HepG2 (cell line): ENCODE results near the gene MS4A10. TPM values are rescaled to one million over a fixed set of nuclear protein-coding genes. Genes with fewer than 3 reads are reported as not detected.

Experiments
- ATAC-seq: fragments of 200-7000 bp; cut with Tn5 transposase; 3 replicates; pipeline ENCODE4 v1.9.1; 2020; ENCODE audit warnings: mild to moderate bottlenecking, moderate library complexity
- BruUV-seq: library from RNA; stranded (reverse); fragments of 400-500 nt; replicated peaks from 2 replicates; lab custom pipeline; 2021; lab: Mats Ljungman, UMichigan
- CTCF ChIA-PET: fragments of 300-600 bp; formaldehyde crosslinking; extraction: SDS; loops from one replicate; lab custom pipeline; 2021; ENCODE audit warnings: low total read pairs, inconsistent platforms, low intra/inter-chr PET ratio; lab: Yijun Ruan, JAX
- POLR2A ChIA-PET: fragments of 350-600 bp; sonication (Branson Sonifier 250); formaldehyde crosslinking; loops from one replicate; lab custom pipeline; 2020; ENCODE audit warnings: antibody characterized with exemption, inconsistent platforms; lab: Yijun Ruan, JAX
- DNase-seq: peaks from one replicate; pipeline ENCODE4 v3.0.0-alpha.2; 2015; ENCODE audit warnings: low spot score
- FAIRE-seq: peaks from 3 replicates; lab custom pipeline; 2011; peaks lifted over from hg19 to GRCh38; lab: Jason Lieb, UNC
- H2AFZ ChIP-seq: one replicate; pipeline ENCODE4 v1.6.1; 2011; ENCODE audit warnings: low read length, inconsistent platforms
- H3K27ac ChIP-seq: fragments of 300-600 bp; 3 replicates; pipeline ENCODE4 v1.8.0; 2011; ENCODE audit warnings: mixed run types, mild to moderate bottlenecking, mixed read lengths, low read length, inconsistent platforms; ENCODE audit not compliant: insufficient read depth; ENCODE audit errors: extremely low read length
- H3K27me3 ChIP-seq, 2 experiments: fragments of 200-600 bp in 1 of 2; 2 replicates in 1 of 2; 3 replicates in 1 of 2; pipeline versions ENCODE4 v1.6.0 to v1.8.0; 2011; ENCODE audit warnings: low read length in 2 of 2, mild to moderate bottlenecking in 2 of 2, moderate library complexity in 2 of 2, inconsistent platforms in 1 of 2; ENCODE audit not compliant: insufficient read depth in 2 of 2, control insufficient read depth in 1 of 2
- H3K36me3 ChIP-seq, 2 experiments: fragments of 200-600 bp in 1 of 2; replicated peaks in 1 of 2; 2 replicates in 1 of 2; 3 replicates in 1 of 2; pipeline versions ENCODE4 v1.5.1 to v1.8.0; 2011; ENCODE audit warnings: low read length in 2 of 2, inconsistent platforms in 1 of 2; ENCODE audit not compliant: insufficient read depth in 2 of 2, control insufficient read depth in 1 of 2
- H3K4me1 ChIP-seq: 2 replicates; pipeline ENCODE4 v1.5.1; 2012; ENCODE audit warnings: low read length, inconsistent platforms; ENCODE audit not compliant: insufficient read depth
- H3K4me2 ChIP-seq: 2 replicates; pipeline ENCODE4 v1.6.0; 2011; ENCODE audit warnings: low read depth, low read length, inconsistent platforms
- H3K4me3 ChIP-seq, 3 experiments: fragments of 200-600 bp in 1 of 3; sonication (generic), shearing (Covaris generic) in 1 of 3; replicated peaks in 1 of 3; 2 replicates each; pipeline ENCODE4 v1.5.1; 2011 to 2016; ENCODE audit warnings: low read length in 3 of 3, inconsistent platforms in 2 of 3, low read depth in 2 of 3, mild to moderate bottlenecking in 2 of 3, control low read depth in 1 of 3, mixed read lengths in 1 of 3; ENCODE audit not compliant: insufficient read depth in 1 of 3
- H3K79me2 ChIP-seq: one replicate; pipeline ENCODE4 v1.6.1; 2011; ENCODE audit warnings: low read length, inconsistent platforms; ENCODE audit not compliant: insufficient read depth
- H3K9ac ChIP-seq: 2 replicates; pipeline ENCODE4 v1.6.0; 2011; ENCODE audit warnings: mild to moderate bottlenecking, low read depth, low read length, inconsistent platforms; ENCODE audit not compliant: insufficient read depth
- H3K9me3 ChIP-seq: 2 replicates; pipeline ENCODE4 v1.5.1; 2012; ENCODE audit warnings: mild to moderate bottlenecking, low read length
- H4K20me1 ChIP-seq: 2 replicates; pipeline ENCODE4 v1.6.0; 2011; ENCODE audit warnings: inconsistent platforms, mild to moderate bottlenecking, low read length, moderate library complexity; ENCODE audit not compliant: insufficient read depth
- AGO1 ChIP-seq: fragments of 200-400 bp; formaldehyde crosslinking; IDR thresholded peaks from 2 replicates; pipeline ENCODE4 v1.6.1; 2017; ENCODE audit warnings: mild to moderate bottlenecking, low read depth, low read length, moderate library complexity; ENCODE audit not compliant: poor library complexity, severe bottlenecking
- AGO2 ChIP-seq: fragments of 200-400 bp; formaldehyde crosslinking; optimal IDR thresholded peaks from 2 replicates; pipeline ENCODE3; 2017; ENCODE audit warnings: mild to moderate bottlenecking, low read depth, low read length, moderate library complexity
- BRCA1 ChIP-seq: sonication (generic); formaldehyde crosslinking; IDR thresholded peaks from 2 replicates; pipeline ENCODE4 v1.4.0; 2020; ENCODE audit warnings: missing genetic modification reagents
- ELF4 ChIP-seq: sonication (generic); formaldehyde crosslinking; IDR thresholded peaks from 2 replicates; pipeline ENCODE4 v1.5.0; 2020; ENCODE audit warnings: missing genetic modification reagents, mild to moderate bottlenecking, moderate library complexity, borderline replicate concordance
- NFE2L1 ChIP-seq: sonication (generic); formaldehyde crosslinking; IDR thresholded peaks from 2 replicates; pipeline ENCODE4 v1.4.0; 2020; ENCODE audit warnings: missing genetic modification reagents, mild to moderate bottlenecking, borderline replicate concordance
- ZNF589 ChIP-seq: sonication (generic); formaldehyde crosslinking; conservative IDR thresholded peaks from 2 replicates; pipeline ENCODE4 v1.8.0; 2022; ENCODE audit warnings: mild to moderate bottlenecking, moderate library complexity, missing genetic modification reagents
- WGBS: methylation state at CpG from one replicate; pipeline ENCODE4 v1.1.6; 2017; ENCODE audit warnings: low lambda C conversion rate; 5-methylcytosine and 5-hydroxymethylcytosine counted together
- in situ Hi-C: cut with HindIII; loops from 2 replicates; pipeline ENCODE4 v1.10.0; 2017; ENCODE audit warnings: low pct_unique_long_range_greater_than_20kb; ENCODE audit not compliant: extremely low pct_ligation_motif_present
- intact Hi-C: fragments of 100-400 bp; cut with micrococcal nuclease; formaldehyde crosslinking; loops from one replicate; pipeline ENCODE4 v1.10.0; 2022; ENCODE audit not compliant: unreplicated experiment
- polyA plus RNA-seq, 8 experiments: library from polyadenylated mRNA; depleted of rRNA in 3 of 8; stranded (reverse) in 7 of 8; unstranded in 1 of 8; fragments of >200 nt; fragmentation: Illumina TruSeq in 4 of 8; extraction: Trizol in 4 of 8; gene quantifications; 2 replicates each; pipeline versions ENCODE4 v1.2.1 to v1.2.3, GENCODE V29; 2011 to 2016; ENCODE audit warnings: low read depth in 4 of 8, missing spikeins in 1 of 8, mixed read lengths in 1 of 8; ENCODE audit not compliant: insufficient read depth in 1 of 8
- total RNA-seq, 5 experiments: library from RNA; depleted of rRNA; stranded (reverse); fragments of >200 nt; fragmentation: Illumina TruSeq; extraction: Trizol; gene quantifications; 2 replicates each; pipeline ENCODE4 v1.2.3, GENCODE V29; 2016; ENCODE audit warnings: low read depth in 1 of 5
- TF ChIP-seq, protein P1 (sequence below): sonication (generic); formaldehyde crosslinking; IDR thresholded peaks from 2 replicates; pipeline ENCODE4 v1.8.0; 2022; ENCODE audit warnings: missing genetic modification reagents, mild to moderate bottlenecking, moderate library complexity, borderline replicate concordance

Gene MS4A10
- total and polyA plus RNA-seq, 2 of the 13 experiments (the other 11 are each of a cell fraction or from before 2014, with no cell fraction given), result not detected

DNA sequence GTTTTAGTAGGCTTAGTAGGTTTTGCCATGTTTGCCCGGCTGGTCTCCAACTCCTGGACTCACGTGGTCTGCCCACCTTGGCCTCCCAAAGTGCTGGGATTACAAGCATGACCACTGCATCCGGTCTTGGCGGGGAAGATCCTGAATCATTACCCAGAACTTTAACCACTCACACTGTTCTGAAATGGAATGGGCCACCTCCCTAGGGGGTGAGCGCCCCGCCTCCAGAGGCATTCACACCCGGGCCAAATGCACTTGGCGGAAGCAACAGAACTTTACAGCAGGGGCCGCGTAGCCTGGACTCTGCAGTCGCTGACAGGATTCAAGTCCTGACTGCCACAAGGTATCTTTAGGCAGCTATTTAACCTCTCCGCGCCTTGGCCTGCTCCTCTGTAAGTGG, 62.1 kb downstream of the MS4A10 start (continued):
- TF ChIP-seq AGO1 (no peak), ELF4 (CRISPR knock-in tag) (no peak), NFE2L1 (CRISPR knock-in tag) (no peak), ZNF589 (no peak)
- TF ChIP-seq, protein P1, sequence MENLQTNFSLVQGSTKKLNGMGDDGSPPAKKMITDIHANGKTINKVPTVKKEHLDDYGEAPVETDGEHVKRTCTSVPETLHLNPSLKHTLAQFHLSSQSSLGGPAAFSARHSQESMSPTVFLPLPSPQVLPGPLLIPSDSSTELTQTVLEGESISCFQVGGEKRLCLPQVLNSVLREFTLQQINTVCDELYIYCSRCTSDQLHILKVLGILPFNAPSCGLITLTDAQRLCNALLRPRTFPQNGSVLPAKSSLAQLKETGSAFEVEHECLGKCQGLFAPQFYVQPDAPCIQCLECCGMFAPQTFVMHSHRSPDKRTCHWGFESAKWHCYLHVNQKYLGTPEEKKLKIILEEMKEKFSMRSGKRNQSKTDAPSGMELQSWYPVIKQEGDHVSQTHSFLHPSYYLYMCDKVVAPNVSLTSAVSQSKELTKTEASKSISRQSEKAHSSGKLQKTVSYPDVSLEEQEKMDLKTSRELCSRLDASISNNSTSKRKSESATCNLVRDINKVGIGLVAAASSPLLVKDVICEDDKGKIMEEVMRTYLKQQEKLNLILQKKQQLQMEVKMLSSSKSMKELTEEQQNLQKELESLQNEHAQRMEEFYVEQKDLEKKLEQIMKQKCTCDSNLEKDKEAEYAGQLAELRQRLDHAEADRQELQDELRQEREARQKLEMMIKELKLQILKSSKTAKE, result no peak

DNA sequence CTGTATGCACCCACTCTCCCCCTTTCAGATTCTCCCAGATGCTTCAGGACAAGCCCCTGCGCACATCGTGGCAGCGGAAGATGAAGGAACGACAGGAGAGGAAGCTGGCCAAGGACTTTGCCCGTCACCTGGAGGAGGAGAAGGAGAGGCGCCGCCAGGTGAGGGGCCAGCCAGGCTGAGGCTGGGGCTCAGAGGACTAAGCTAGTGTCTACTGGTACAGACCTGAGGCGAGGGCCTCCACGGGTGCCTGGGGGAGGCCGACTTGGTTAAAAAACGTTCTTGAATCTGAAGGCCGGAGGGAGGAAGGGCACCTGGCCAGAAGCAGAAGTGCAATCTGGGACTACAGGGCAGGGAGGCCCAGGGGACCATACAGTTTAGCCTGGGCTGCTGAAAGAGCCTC, 62.8 kb downstream of the MS4A10 start:
- ATAC-seq, result no peak
- Histone ChIP-seq H3K9ac (no peak overlapping the region), H3K36me3 (peaks cover 29 to 54% of the 10 kb centered on the region in 2 experiments), H2AFZ (no peak overlapping the region), H3K9me3 (no peaks in the 10 kb centered on the region), H3K4me3 (no peak overlapping the region), H3K27ac (no peak overlapping the region), H3K27me3 (no peaks in the 10 kb centered on the region; a peak in 1 of 5 replicates), H4K20me1 (peaks cover 13% of the 10 kb centered on the region; the same call in 1 of the 2 replicates), H3K79me2 (peaks cover 41% of the 10 kb centered on the region), H3K4me1 (peaks cover 32% of the 10 kb centered on the region), H3K4me2 (no peak overlapping the region)
- TF ChIP-seq AGO2 (peak; percentile 57), BRCA1 (CRISPR knock-in tag) (no peak)
- no peak for DNase-seq
- intact Hi-C loops, result no loop called here
- in situ Hi-C loops, result no loop called here
- no TSS peak for BruUV-seq
- POLR2A ChIA-PET, result no interaction called here
- WGBS, result 95% methylated on average over 12 of the region's 12 CpGs
- no peak for FAIRE-seq
- CTCF ChIA-PET, result no interaction called here
